ENCODE results near the gene ERC2.

The ERC2 gene

DNA sequence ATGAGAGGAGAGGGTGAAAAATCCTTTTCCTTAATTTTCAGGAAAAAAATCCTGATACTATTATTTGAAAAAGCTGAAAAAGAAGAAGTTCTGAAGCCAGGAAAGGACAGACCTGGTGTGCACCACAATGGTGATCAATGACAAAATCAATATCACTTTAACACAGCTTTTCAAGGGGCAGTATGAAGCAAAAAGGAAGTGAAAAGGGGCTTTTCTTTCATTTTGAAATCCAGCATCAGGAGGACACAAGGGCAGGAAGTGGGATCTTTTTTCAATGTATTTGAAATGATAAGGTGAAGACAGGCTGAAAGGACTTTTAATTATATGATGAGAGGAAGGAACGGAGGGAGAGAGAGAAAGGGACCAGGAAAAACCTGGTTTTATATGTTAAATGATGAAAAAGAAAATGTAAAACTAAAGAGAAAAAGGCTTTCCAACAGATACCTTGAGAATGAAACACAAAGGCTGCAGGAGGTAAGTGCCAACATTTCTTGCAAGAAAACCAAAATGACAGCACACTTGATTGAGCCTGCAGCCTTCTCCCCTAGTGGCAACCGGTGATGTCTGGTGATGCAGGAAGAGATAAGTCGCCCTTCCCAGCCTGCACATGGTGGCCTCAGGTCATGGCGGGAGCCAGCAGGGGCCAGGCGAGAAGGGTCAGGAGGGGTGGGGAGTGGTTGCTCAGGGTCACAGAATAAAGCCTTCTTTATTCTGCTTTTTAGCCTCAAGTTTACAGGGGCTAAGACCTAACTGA, 744.4 kb downstream of the ERC2 start:
- no peak for DNase-seq

DNA sequence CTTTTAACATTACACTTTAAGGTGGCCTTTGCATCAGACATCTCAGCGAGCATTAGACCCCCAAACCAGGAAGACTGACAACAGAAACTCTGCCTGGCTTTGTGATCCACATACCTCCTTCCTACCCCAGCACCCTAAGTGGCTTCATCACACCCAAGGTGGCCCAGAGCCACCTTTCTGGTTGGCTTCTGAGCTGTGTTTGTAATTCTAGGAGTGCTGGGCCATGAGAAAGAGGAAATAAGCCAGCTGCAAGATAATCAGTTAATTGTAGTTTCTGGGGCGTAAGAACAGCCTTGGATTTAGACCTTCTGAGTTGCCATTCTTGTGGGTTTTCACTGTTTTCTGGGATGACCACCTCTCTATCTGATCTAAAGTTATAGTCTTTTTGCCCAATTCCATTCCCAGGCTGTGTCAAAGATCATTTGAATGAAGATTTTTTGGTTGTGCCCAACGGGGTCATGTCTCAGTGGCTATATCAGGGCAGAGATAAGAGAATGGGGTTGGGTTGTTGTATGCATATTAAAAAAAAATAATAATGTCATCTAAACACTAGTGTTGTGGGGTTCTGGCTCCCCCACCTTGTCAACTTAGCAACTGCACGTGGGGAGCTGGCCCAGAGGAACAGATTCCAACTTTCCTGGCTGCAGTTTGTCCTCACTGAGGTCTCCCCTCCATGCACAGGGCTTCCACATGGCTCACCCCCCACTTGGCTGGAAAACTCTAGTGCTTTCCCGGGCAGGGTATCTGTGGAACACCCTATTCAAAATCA, 746.4 kb downstream of the ERC2 start:
- no peak for DNase-seq

DNA sequence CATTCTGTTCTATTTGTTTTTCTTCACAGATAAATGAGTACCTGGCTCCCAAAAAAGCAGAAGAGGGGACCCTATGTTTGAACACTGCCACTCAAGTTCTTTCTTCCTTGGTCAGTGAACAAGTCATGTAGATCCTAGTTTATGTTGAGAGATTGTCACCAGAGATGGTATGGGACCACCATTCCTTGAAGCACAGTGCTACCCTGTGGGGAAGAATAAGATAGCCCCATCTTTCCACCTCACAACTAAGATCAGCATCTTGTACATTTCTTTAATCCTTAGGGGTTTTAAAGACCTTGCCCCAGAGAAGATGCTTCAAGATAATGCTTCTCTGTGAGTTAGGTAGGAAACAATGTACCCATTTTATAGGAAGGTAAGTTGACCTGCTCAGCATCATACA, 747.7 kb downstream of the ERC2 start:
- DNase-seq: no peak

DNA sequence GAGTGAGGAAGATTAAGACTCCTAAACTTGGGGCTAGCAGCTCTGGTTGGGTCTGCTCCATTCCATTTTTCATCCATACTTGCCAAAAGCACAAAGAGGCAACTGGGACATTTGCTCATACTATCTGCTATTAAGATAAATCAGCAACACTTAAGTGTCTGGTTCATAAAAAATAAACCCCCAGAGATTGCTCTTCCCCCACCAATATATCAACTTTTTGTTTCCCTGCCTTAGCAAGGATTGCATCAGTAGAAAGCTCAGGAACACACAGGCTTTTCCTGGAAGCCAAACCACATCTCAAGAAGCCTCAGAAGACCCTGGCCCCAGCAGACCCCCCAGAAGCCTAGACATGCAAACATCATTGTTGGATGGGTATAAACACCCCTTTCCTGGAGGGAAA, 748.8 kb downstream of the ERC2 start:
- DNase-seq: no peak

DNA sequence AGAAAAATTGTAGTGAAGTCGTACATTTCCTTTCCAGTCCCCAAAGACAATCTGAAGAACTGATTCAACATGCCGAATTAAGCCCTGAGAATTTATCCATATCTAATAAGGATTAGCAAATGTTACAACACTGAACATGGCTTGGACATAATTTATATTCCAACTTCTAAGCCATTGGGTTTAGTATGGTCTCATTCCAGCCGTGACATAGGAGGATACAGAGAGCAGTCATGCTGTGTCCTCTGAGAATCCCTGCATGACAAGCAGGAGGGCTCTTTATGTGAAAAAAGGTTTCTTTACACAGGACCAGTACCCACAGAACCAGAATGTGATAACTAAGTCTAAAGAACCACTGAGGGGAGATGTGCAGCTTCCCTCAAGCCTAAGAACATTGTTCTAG, 749.3 kb downstream of the ERC2 start:
- no peak for DNase-seq

GRCh38 chr3:55718521-55718921, 749.7 kb downstream of the ERC2 start:
- no peak for DNase-seq

GRCh38 chr3:55718074-55718473, 750.2 kb downstream of the ERC2 start:
- DNase-seq: no peak

- no peak for DNase-seq
These were observed 750.8 kb downstream of the ERC2 start for GRCh38 chr3:55717481-55717880.

- DNase-seq: no peak
These were observed 751.5 kb downstream of the ERC2 start for GRCh38 chr3:55716611-55717225.

DNA sequence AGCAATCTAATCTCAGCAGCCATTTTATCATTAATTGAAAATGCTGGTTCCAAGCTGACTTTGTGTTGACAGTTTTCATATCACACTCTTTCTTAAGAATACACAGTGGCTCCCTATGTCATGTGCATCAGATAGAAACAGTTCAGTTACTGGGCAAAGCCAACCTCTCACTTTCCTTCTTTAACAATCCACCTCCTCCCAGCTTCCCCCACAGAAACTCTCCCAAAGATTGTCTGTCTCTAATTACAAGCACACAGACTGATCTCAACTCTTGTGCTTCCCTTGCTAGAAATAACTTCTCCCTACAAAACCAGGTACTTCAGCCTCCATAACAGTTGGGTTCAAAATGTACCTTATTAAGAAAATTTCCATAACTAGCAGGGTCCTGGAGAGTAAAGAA, 752.2 kb downstream of the ERC2 start:
- no peak for DNase-seq

DNA sequence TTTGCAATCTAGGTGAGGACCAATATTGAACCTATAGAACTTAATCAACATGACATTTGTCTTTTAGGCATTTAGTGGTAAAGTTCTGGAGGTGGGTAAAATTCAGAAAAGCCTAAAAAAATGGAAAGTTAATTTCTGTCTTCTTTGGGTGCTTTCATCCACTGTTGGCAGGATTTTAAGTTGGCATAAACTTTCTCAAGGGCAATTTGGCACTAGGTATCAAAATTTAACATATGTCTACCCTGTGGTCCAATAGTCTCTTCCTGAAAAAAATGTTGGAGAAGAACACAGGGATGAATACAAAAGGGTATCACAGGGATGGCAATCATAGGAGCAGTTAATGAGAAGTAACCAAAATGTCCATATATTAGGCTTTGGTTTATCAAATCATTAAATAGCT, 754.2 kb downstream of the ERC2 start:
- no peak for DNase-seq

- no peak for DNase-seq
These were observed 756.6 kb downstream of the ERC2 start for GRCh38 chr3:55711646-55712045.

- DNase-seq: no peak
These were observed 758.8 kb downstream of the ERC2 start for GRCh38 chr3:55709411-55710012.

GRCh38 chr3:55708921-55709320, 759.3 kb downstream of the ERC2 start:
- DNase-seq: no peak

DNA sequence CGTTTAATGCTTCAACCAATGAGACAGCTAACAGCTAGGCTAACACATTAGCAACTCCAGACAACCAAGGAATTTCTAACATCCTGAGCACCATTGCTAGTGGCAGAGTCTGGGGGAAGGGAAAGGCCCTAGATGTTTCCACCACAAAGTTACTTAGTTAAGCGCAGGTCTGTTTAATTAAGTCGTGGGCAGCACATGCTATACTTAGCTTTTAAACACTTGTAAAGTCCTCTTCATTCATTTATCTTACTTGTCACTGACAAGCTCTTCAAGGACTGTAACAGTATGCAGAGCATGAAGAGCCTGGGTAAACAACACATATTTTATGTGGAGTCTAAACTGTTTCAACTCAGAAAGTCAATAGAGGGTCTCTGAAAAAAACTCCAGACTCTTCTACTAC, 760.0 kb downstream of the ERC2 start:
- no peak for DNase-seq

- DNase-seq: no peak
These were observed 763.7 kb downstream of the ERC2 start for GRCh38 chr3:55704521-55704920.

DNA sequence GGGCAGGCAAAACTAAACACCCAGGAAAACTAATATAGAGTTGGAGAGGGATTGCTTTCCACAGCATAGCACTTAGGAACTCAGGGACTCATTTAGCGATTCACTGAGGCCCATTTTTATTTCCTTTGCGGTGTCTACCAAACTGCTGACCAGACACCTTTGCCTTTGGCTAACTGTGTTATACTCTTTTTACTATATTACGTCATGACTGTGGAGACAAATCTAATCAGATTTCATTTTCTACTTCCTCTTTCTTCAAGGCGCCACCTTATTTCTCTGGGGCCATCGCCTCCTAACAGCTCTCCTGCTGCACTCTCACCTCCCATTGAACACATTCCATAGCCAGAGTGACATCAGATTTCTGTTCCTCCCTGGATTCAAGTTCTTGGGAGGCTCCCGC, 765.4 kb downstream of the ERC2 start:
- no peak for DNase-seq

- DNase-seq: no peak
These were observed 766.3 kb downstream of the ERC2 start for GRCh38 chr3:55701997-55702396.

GRCh38 chr3:55698831-55699230, 769.4 kb downstream of the ERC2 start:
- no peak for DNase-seq

GRCh38 chr3:55697177-55697865, 770.9 kb downstream of the ERC2 start:
- DNase-seq: no peak

GRCh38 chr3:55692957-55693558, 775.2 kb downstream of the ERC2 start:
- no peak for DNase-seq

DNA sequence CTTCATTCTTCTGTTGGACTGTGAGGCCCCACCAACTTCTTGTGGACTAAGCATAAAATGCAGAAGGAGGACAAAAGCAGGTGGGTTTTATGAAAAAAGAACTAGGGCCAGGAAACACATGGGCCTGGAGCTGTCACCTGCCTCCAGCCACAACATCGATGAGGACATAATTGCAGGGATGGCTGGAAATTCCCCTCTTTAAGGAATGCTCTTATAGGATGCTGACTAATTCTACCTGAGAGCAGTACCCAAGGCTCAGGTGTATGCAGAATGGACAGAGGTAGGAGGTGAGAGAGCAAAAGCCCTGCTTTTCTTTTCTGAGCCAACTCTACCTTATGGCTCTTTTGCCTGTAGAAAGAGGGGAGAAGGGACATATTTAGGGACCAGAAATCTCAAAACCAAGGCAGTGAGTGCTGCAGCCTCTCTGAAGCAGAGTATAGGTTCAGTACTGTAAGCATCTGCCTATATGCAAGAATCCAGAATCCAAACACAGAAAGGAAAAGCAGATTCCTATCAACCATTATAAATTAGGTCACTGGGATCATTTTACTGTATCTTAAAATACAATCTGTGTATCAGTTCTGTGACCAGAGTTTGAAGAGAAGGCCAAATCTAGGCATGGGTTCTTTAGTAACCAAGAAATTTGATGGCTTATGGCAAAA, 775.8 kb downstream of the ERC2 start:
- no peak for DNase-seq
